ENCODE data around the gene RAMP1.

DNA sequence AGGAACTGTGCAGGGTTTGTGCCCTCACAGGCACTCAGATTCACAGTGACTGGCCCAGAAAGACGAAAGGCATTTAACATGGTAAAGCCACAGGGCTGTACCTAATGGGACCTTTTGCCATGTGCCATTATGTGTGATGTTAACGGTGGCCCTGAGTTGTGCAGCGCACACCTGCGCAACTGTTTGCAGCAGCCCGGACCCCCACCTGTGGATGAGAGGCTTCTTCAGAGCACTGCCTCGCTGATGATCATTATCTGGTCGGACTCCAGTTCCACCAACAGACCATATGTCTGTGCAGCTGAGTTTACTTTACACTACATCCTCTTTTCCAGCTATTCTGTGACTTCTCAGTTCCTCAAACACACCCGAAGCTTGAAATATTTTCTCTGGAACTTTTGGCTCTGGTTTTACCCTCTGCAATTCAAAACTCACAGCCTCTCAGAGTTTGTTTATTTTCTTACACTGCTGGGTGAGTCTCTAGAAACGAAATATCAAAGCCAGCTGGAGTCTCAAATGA, 71.8 kb downstream of the RAMP1 start:
- TF ChIP-seq, protein P1, sequence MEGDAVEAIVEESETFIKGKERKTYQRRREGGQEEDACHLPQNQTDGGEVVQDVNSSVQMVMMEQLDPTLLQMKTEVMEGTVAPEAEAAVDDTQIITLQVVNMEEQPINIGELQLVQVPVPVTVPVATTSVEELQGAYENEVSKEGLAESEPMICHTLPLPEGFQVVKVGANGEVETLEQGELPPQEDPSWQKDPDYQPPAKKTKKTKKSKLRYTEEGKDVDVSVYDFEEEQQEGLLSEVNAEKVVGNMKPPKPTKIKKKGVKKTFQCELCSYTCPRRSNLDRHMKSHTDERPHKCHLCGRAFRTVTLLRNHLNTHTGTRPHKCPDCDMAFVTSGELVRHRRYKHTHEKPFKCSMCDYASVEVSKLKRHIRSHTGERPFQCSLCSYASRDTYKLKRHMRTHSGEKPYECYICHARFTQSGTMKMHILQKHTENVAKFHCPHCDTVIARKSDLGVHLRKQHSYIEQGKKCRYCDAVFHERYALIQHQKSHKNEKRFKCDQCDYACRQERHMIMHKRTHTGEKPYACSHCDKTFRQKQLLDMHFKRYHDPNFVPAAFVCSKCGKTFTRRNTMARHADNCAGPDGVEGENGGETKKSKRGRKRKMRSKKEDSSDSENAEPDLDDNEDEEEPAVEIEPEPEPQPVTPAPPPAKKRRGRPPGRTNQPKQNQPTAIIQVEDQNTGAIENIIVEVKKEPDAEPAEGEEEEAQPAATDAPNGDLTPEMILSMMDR (IDR thresholded peaks at IDR 0.05): no peak
- TF ChIP-seq EZH2 (IDR thresholded peaks at IDR 0.05; ENCODE audit: borderline replicate concordance, insufficient read depth, low read depth, low read length, poor library complexity, severe bottlenecking): no peak

Measured in B cell (primary cell).